HG03196 (cell line): ENCODE measurements around the gene R3HDM4.
A peak's percentile ranks its signal among the peaks of the same experiment; 100 is the strongest.

Experiments used
- ATAC-seq: cut with Tn5 transposase; IDR thresholded peaks from one replicate; pipeline ENCODE4 v1.9.1; 2021; ENCODE audit not compliant: unreplicated experiment

The R3HDM4 gene

DNA sequence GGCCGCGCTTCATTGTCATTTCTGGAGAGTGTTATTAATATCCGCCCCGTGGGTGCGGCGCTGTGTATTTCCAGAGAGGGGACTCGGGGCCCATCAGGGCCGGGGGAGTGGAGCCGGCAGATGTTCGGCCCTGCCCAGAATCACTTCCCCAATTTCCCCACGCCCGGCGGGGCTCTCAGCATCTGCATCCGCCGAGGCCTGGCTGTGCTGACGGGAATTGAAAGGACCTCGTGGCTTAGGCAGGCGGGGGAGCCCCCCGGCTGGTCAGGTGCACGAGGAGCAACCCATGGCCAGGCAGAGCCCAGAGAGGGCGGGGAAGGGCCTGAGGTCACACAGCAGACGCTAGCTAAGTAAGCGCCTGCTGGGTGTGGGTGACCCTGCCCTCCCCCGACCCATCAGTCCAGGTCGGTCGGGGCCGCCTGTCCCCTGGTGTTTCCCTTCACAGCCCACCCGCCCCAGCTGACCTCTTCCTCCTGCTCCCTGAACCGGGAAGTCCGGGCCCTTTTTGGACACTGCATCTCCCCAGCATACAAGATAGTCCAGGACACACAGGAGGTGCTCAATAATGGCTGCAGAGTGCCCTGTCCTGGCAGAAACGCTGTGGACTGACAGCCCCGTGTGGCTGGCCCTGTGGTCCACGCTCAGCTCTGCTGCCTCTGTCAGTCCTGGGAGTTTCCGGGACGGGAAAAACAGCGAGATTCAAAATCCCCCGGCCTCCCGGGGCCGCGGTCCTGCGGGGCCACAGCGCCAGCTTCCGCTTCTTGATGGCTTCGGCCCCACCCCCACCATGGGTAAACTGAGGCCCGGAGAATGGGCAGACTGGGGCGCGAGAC, 34.9 kb upstream of the R3HDM4 start:
- ATAC-seq: peak; percentile 60

DNA sequence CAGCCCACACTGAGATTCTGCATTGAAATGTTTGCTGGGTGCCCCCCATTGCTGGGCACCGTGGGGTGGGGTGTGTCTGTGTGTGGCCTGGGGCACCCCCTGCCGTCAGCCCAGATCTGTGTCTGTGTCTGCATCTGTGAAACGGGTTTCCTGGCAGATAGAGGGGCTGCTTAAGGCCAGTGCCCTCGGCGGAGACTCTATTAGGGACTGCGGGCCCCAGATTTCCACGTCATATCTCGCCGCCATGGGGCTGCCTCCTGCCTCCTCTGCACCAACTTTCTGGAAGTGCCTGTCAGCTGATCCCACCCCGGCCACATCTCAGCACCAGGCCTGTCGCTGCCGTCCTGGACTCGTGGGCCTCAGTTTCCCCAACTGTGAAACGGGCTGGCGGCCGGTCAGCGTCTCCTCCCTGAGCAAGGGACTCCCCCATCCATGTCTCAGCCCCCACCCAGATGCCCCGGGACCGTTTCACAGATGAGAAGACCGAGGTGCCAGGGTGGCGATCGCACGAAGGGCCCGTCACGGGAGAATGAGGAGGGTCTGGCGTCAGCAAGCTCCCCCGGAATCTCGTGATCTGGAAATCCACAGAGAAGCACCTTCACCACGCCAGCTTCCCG, 34.2 kb upstream of the R3HDM4 start:
- peak; percentile 9 for ATAC-seq

DNA sequence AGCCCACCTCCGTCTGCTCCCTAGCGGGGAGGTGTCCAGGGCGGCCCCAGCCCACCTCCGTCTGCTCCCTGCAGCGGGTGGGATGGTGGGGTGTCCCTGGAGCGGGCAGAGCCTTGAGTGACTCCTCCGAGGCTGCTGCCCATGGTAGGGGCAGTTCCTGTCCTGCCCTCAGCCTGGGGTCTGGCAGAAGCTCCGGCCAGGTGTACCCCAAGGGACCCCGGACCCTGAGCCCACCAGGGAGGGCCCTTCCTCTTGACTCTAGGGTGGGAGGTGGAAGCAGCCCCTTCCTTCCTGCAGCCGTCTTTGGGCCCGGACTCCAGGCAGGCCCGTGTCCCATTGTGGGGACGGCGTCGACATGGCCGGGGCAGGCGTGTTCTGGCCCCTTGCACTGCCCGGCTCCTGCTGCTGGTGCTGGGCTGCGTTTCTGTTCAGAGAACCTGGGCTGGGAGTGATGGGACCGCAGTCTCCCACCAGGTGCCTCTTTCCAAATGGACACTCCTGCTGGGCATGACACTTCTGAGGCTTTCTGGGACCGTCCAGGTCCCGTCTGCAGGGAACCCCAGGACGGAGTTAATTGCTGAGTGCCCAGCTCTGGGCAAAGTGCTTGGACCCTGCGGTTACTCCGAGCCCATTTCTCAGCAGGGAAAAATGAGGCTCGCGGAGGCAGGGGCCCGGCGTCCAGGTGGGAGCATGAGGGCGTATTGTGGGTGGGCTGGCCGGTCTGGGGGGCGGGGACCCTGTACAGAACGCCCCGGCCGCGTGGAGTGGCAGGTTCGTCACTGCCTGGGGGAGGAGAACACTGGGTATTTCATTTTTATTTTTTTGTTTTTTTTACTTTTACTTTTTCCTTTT, 32.6 kb upstream of the R3HDM4 start:
- ATAC-seq: no peak

DNA sequence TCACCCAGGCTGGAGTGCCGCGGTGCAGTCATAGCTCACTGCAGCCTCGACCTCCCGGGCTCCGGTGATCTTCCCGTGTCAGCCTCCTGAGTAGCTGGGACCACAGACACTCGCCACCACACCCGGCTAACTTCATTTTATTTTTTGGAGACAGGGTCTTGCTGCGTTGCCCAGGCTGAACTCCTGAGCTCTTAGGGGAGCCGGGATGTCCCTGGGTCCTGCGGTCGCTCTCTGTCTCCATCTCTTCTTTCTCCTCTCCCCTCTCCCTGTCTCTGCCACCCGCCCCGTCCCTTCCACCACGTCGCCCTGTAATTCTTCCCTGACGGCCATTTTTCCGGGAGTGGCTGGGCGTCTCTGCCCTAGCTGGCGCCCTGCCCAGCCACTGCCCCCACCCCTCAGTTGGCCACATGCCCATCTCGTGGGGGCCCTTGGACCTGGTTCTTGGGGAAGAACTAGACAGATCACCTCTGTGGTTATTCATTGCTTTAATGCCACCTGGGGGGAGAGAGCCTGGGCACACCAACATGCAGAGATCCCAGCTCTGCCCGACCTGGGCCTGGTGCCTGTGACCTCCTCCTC, 31.7 kb upstream of the R3HDM4 start:
- ATAC-seq: no peak

DNA sequence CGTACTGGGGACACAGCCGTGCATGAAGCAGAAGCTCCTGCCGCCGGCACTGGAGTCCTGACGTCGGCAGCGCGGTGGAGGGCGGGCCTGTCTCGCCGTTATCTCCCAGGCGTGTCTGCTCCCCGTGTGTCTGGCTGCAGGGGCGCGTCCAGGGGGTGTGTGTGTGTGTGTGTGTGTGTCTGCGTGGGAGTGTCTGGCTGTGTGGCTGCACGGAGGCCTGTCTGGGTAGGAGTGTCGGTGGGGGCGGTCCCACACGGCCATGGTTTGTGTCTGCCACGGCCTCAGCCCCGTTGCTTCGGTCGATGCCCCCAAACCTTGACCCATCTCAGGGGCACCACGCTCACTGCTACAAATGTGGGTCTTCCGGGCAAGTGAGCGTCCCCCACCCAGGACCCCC, 31.1 kb upstream of the R3HDM4 start:
- no peak for ATAC-seq

DNA sequence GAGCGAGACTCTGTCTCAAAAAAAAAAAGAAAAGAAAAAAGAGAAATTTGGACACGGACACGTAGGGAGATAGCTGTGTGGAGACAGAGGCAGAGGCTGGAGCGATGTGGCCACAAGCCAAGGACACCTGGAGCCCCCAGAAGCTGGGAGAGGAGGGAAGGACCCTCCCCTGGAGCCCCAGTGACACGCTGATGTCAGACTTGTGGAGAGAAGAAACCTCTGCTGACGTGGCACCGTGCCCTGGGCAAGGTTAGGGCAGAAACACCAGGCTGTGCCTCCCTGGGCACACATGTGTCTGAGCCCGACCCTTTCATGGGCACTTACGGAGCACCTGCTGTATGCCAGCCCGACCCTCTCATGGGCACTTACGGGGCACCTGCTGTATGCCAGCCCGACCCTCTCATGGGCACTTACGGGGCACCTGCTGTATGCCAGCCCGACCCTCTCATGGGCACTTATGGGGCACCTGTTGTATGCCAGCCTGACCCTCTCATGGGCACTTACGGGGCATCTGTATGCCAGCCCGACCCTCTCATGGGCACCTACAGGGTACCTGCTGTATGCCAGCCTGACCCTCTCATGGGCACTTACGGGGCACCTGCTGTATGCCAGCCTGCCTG, 30.6 kb upstream of the R3HDM4 start:
- no peak for ATAC-seq

DNA sequence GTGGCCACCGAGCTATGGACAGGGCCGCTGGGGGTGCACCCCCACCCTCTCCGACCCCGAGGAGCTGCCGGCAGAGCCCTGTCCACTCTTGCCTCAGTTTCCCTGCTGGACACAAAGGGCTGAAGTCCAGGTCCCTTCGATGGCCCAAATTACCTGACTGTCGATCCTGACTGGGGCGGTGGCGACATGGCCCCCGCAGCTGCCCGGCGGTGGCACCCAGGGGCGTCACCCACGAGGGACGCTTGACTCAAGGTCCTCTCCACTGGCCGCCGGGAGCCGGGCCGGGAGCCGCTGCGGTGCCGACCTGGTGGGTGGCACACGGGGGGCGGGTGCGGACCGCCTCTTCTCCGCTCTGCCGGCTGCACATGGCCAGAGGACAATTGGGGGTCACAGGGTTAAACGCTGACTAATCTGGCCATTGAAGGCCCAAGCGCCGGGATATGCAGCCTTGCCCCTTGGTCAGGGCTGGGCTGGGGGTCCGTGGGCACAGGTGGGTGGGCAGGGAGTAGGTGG, 29.2 kb upstream of the R3HDM4 start:
- ATAC-seq: no peak

DNA sequence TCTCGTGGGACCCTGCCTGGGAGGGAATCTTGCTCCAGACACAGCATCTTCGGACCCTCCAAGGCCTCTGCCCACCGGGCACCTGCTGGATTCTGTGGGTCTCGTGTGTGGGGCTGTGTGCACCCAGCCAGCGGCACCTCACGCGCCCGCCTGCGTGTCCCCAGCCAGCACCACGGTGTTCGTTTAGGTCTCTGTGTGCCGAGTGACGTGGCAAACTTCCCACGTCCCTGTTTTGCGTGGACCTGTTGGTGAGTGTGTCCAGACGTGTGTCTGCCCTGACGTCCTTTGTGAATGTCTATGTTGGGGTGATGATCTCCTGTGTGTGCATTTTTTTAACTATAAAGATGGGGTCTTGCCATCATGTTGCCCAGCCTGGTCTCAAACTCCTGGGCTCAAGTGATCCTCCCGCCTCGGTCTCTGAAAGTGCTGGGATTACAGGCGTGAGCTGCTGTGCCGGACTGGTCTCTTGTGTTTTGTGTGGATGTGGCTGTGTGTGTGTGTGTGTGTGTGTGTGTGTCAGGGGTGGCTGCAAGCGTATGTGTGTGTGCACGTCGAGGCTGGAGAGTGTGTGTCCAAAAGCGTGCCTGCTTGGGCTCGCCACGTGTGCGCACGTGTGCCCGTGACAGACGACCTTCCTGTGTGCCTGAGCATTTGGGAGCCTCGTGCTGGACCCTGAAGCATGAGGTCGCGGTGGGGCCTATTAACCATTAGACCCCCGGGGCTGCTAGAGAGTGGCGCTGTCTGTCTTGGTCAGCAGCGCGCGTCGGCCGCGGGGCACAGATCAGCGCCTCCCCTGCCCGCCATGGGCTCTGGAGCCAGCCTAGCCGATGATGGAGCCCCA, 28.5 kb upstream of the R3HDM4 start:
- peak; percentile 13 for ATAC-seq

DNA sequence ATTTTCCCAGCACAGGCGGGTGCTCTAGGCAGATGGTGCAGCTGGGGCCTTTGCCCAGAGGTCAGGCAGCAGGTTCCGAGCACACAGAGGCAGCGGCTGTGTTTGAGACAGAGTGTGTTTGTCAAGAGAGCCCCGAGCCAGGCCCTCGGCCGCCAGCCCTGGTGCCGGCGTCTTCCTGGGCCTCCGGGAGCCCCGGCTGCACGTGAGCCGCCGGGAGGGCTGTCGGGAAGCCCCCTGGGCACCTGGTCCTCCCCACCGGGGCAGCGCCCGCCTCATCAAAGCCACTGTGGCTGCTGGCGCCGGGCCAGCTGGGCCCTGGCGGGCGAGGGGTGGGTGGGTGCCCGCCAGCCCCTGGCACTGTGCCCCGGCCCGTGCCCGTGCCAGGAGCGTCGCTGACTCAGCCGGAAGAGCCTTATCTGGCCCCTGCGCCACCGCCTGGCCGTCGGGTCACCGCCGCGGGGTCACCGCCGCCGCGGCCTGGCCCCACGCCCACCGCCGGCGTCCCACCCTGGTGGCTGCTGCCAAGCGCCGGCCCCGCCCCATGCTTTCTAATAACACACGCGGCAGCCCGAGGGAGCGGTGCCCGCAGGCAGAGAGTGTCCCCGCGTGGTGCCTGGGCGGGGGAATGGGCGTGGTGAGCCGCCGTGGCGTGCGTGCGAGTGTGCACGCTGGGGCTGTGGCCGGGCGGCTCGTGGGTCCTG, 27.7 kb upstream of the R3HDM4 start:
- ATAC-seq: peak; percentile 38

DNA sequence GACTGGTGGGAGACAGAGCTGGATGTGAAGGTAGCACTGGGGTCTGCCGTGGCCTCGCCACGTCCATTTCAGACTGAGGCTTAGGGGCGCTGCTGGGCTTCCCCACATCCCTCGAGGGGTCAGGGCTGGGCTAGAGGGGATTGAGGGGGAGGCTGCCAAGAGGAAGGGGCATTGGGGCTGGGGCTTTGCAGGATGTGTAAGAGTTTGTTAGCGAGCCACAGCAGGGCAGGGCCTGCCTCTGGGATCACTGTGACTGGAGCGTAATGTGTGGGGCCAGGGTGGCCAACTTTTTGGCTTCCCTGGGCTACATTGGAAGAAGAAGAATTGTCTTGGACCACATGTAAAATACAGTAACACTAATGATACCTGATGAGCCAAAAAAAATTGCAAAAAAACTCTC, 26.9 kb upstream of the R3HDM4 start:
- ATAC-seq: no peak

DNA sequence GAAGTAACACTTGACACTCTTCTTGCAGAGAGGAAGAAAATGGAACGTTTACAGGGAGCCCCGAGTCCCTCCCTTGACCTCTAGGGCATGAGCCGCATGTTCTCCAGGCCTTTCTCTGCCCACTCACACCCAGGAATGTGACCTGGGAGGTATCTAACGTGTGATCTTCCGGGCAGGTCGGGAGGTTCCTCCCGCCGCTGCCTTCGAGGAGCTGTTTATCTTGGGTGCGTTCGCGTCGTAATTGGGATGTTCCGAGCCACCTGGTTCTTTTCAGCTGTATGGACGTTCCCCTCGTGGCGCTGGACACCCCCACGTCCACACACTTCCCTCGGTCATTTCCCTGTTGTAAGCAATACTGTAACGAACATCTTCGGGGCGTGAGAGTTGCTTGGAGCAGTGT, 26.4 kb upstream of the R3HDM4 start:
- no peak for ATAC-seq

DNA sequence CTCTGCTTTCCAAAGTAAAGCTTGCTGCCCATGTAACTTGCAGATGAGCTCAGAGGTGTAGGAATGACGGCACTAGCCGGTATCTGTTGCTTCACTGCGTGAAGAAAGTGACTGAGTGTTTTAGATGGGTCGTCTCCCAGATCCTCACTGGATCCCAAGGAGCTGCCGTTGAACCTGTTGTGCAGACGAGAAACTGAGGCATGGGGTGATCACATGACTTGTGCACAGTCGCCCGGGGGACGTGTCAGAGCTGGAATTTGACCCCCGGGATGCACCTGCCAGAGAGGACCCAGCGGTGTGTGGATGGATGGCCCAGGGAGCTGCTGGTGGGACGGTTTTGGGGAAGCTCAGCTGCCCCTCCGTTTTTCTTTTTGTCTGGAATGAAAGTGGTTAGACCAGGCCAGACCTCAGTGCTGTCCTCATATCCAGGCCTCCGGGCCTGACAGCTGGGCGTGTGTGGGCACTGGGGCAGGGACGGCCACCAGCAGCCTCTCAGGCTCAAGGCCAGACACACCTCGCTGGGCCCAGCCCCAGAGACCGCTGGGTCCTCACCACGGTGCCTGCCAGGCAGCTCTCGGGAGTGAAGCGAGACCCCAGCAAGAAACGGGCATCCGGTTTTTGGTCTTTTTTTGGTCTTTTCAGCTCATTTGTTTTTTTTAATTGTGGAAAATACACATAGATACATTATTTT, 25.4 kb upstream of the R3HDM4 start:
- ATAC-seq: no peak

DNA sequence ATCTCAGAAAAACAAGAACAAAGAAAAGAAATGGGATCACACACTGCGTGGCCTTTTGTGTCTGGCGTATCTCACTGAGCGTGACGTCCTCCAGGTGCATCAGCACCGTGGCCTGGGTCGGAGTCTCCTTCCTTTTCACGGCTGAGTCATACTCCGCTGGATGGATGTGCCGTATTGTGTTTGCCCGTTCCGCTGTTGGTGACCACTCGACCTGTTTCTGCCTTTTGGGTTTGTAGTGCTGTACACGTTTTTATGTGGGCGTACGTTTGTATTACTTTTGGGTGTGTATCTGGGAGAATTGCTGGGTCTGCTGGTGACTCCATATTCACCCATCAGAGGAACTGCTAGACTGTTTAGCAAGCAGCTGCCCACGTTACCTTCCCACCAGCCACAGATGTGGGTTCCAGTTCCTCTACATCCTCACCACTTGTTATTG, 24.3 kb upstream of the R3HDM4 start:
- ATAC-seq: no peak

DNA sequence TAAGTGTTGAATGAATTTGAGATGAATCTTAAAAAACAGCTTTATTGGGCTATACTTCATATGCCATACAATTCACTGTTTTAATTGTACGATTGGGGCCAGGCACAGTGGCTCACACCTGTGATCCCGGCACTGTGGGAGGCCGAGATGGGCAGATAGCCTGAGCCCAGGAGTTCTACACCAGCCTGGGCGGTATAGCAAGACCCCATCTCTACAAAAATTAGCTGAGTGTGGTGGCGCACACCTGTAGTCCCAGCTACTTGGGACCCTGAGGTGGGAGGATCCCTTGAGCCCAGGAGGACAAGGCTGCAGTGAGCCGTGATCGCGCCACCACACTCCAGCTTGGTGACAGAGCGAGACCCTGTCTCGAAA, 23.1 kb upstream of the R3HDM4 start:
- no peak for ATAC-seq

DNA sequence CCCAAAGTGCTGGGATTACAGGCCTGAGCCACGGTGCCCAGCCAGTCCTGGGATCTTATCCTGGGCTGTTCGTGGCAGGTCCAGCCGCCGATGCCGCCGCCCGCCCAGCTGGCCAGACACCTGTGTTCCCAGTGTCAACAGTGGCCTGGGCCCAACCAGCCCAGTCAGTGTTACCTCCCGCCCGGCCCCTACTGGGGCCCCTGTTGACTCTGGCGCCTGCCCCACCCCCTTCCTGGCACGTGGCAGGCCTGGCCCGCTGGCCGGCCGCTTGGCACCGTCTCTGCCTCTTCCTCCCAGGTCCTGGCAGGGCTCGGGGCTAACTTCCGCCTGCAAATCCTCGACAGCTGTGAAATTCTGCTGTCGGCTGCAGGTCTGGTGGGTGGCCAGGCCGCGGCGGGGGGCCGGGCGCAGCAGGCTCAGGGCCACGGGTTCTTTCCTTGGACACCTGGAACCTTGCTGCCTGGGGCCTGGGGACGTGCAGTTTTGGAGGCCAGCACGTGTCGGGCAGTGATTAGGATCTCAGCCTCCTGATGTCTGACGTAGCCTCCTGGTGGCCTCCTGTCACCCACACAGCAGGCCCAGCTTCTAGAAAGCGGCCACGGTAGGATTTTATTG, 22.0 kb upstream of the R3HDM4 start:
- ATAC-seq: no peak

DNA sequence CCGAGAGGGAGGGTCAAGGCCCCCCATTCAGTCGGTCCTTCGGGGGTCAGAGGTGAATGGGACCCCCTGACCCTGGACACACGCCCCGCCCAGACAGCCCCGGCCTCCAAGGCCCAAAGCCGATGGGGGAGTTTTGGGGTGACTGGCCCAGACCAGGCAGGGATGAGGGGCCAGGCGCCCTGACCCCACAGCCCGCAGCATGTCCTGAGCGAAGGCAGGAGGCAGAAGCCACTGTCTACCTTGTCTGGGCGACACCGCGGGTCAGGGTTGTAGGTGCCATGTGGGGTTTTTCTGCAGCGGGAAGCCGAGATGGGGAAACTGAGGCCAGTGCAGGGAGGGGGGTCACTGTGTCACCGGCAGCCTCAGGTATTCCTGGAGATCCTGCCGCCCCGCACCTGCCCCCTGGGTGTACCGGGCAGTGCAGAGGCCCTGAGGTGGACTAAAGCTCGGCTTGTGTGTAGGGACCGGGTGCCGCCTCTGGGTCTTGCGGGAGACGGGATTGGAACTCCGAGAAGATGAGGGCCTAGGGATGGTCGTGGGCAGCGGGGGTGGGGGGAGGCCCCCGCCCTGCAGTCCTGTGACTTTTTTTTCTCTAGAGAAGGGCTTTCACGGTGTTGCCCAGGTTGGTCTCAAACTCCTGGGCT, 21.3 kb upstream of the R3HDM4 start:
- no peak for ATAC-seq

DNA sequence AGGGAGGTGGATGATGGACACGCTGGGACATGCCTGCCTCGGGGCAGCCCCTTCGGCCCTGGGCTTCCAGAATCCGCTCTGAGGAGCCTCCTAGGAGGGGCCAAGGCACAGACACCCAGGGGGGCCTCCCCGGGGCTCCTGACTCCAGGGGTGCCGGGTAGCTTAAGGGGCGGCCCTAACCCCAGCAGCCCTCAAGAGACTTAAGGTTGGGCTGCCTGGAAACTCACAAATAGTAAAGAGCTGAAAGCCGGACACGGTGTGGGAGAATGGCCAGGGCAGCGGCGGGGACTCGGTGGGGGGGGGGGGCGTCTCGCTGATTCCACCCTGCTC, 20.5 kb upstream of the R3HDM4 start:
- no peak for ATAC-seq
